IMR-90 (cell line): ENCODE data around the gene PTPRC. TPM values are rescaled to one million over a fixed set of nuclear protein-coding genes. Genes with fewer than 3 reads are reported as not detected.

Experiments used
- ATAC-seq: fragments of 200-7000 bp; cut with Tn5 transposase; 2 replicates; pipeline ENCODE4 v1.9.1; 2020; ENCODE audit warnings: low read depth, mild to moderate bottlenecking, moderate library complexity
- BruUV-seq: library from RNA; stranded (reverse); fragments of 400-500 nt; replicated peaks from 2 replicates; lab custom pipeline; 2021; lab: Mats Ljungman, UMichigan
- CTCF ChIA-PET: fragments of 300-600 bp; formaldehyde crosslinking; extraction: SDS; loops from one replicate; lab custom pipeline; 2021; ENCODE audit warnings: antibody characterized with exemption; lab: Yijun Ruan, JAX
- POLR2A ChIA-PET: fragments of 300-600 bp; sonication (Branson Sonifier 250); formaldehyde crosslinking; loops from one replicate; lab custom pipeline; 2022; ENCODE audit warnings: antibody characterized with exemption; ENCODE audit not compliant: unreplicated experiment; lab: Charles Lee
- DNase-seq: peaks from one replicate; pipeline ENCODE4 v3.0.0; 2013
- H2AFZ ChIP-seq: replicated peaks from 2 replicates; pipeline ENCODE3; 2013; ENCODE audit warnings: low read length, mild to moderate bottlenecking; ENCODE audit not compliant: poor library complexity
- H2AK5ac ChIP-seq: 2 replicates; pipeline ENCODE4 v1.6.1; 2013; ENCODE audit warnings: low read depth, low read length, inconsistent platforms
- H2AK9ac ChIP-seq: replicated peaks from 2 replicates; pipeline ENCODE3; 2013; ENCODE audit warnings: mild to moderate bottlenecking, low read depth, low read length, moderate library complexity; ENCODE audit not compliant: poor library complexity
- H2BK120ac ChIP-seq: 2 replicates; pipeline ENCODE4 v1.6.1; 2013; ENCODE audit warnings: low read depth, low read length, inconsistent platforms
- H2BK15ac ChIP-seq: 3 replicates; pipeline ENCODE4 v1.6.1; 2013; ENCODE audit warnings: low read depth, low read length, inconsistent platforms
- H2BK20ac ChIP-seq: 2 replicates; pipeline ENCODE4 v1.6.1; 2013; ENCODE audit warnings: low read depth, mild to moderate bottlenecking, inconsistent platforms, low read length, moderate library complexity
- H2BK5ac ChIP-seq: 2 replicates; pipeline ENCODE4 v1.6.1; 2013; ENCODE audit warnings: mild to moderate bottlenecking, low read depth, low read length, inconsistent platforms; ENCODE audit not compliant: poor library complexity, severe bottlenecking
- H3K14ac ChIP-seq: replicated peaks from 2 replicates; pipeline ENCODE4 v1.6.1; 2013; ENCODE audit warnings: low read depth, low read length, inconsistent platforms
- H3K18ac ChIP-seq: 2 replicates; pipeline ENCODE4 v1.6.1; 2013; ENCODE audit warnings: low read depth, low read length, control low read depth
- H3K23ac ChIP-seq: 2 replicates; pipeline ENCODE4 v1.6.1; 2013; ENCODE audit warnings: low read depth, low read length, inconsistent platforms
- H3K27ac ChIP-seq: 2 replicates; pipeline ENCODE4 v1.5.1; 2013; ENCODE audit warnings: mild to moderate bottlenecking, control low read depth, low read length; ENCODE audit not compliant: insufficient read depth
- H3K27me3 ChIP-seq: 2 replicates; pipeline ENCODE4 v1.6.1; 2013; ENCODE audit warnings: low read length; ENCODE audit not compliant: control insufficient read depth, insufficient read depth
- H3K36me3 ChIP-seq: 2 replicates; pipeline ENCODE4 v1.6.1; 2013; ENCODE audit warnings: low read length, mixed read lengths; ENCODE audit not compliant: control insufficient read depth, insufficient read depth
- H3K4ac ChIP-seq: 2 replicates; pipeline ENCODE4 v1.6.1; 2013; ENCODE audit warnings: low read depth, low read length, inconsistent platforms
- H3K4me1 ChIP-seq: 2 replicates; pipeline ENCODE4 v1.6.1; 2013; ENCODE audit warnings: low read length, mixed read lengths; ENCODE audit not compliant: control insufficient read depth, insufficient read depth
- H3K4me2 ChIP-seq: 2 replicates; pipeline ENCODE4 v1.6.1; 2013; ENCODE audit warnings: low read depth, mild to moderate bottlenecking, control low read depth, low read length, moderate library complexity
- H3K4me3 ChIP-seq: 2 replicates; pipeline ENCODE4 v1.5.1; 2013; ENCODE audit warnings: low read depth, mild to moderate bottlenecking, control low read depth, low read length, moderate library complexity; ENCODE audit not compliant: insufficient read depth
- H3K56ac ChIP-seq: 2 replicates; pipeline ENCODE4 v1.6.1; 2013; ENCODE audit warnings: low read length, inconsistent platforms; ENCODE audit not compliant: insufficient read depth; ENCODE audit errors: extremely low read depth
- H3K79me1 ChIP-seq, 2 experiments: 2 replicates each; pipeline ENCODE4 v1.6.1; 2013; ENCODE audit warnings: low read length in 2 of 2, inconsistent platforms in 1 of 2, low read depth in 1 of 2
- H3K9ac ChIP-seq: 2 replicates; pipeline ENCODE4 v1.6.1; 2013; ENCODE audit warnings: low read depth, low read length, control low read depth
- H3K9me1 ChIP-seq: 2 replicates; pipeline ENCODE4 v1.6.1; 2013; ENCODE audit warnings: low read length, inconsistent platforms; ENCODE audit not compliant: insufficient read depth
- H3K9me3 ChIP-seq: 2 replicates; pipeline ENCODE4 v1.6.1; 2013; ENCODE audit warnings: low read length; ENCODE audit not compliant: control insufficient read depth, insufficient read depth
- H4K20me1 ChIP-seq: 2 replicates; pipeline ENCODE4 v1.6.1; 2013; ENCODE audit warnings: low read length, inconsistent platforms; ENCODE audit not compliant: insufficient read depth
- H4K5ac ChIP-seq: 2 replicates; pipeline ENCODE4 v1.6.1; 2013; ENCODE audit warnings: mild to moderate bottlenecking, low read depth, low read length, control low read depth
- H4K8ac ChIP-seq, 2 experiments: 2 replicates each; pipeline ENCODE4 v1.6.1; 2013; ENCODE audit warnings: low read depth in 2 of 2, low read length in 2 of 2, control low read depth in 1 of 2, inconsistent platforms in 1 of 2
- H4K91ac ChIP-seq: 2 replicates; pipeline ENCODE4 v1.6.1; 2013; ENCODE audit warnings: low read depth, low read length, inconsistent platforms; ENCODE audit not compliant: insufficient read depth
- CEBPB ChIP-seq: IDR thresholded peaks from 2 replicates; pipeline ENCODE4 v1.6.1; 2012; ENCODE audit warnings: low read depth, low read length, improper control_type of control experiment
- CHD1 ChIP-seq: IDR thresholded peaks from 2 replicates; pipeline ENCODE4 v1.6.1; 2012; ENCODE audit warnings: low read depth, low read length, improper control_type of control experiment
- MAFK ChIP-seq: IDR thresholded peaks from 2 replicates; pipeline ENCODE4 v1.6.1; 2012; ENCODE audit warnings: low read depth, low read length, improper control_type of control experiment
- MAZ ChIP-seq: IDR thresholded peaks from 2 replicates; pipeline ENCODE4 v1.6.1; 2012; ENCODE audit warnings: low read depth, mild to moderate bottlenecking, low read length, improper control_type of control experiment, moderate library complexity, borderline replicate concordance
- RAD21 ChIP-seq: IDR thresholded peaks from 2 replicates; pipeline ENCODE4 v1.6.1; 2012; ENCODE audit warnings: low read length, improper control_type of control experiment
- RCOR1 ChIP-seq: IDR thresholded peaks from 2 replicates; pipeline ENCODE4 v1.6.1; 2012; ENCODE audit warnings: mild to moderate bottlenecking, low read length, improper control_type of control experiment; ENCODE audit not compliant: insufficient replicate concordance
- SMC3 ChIP-seq: fragments of 150-350 bp; IDR thresholded peaks from 2 replicates; pipeline ENCODE4 v1.6.1; 2016; ENCODE audit warnings: low read depth, mild to moderate bottlenecking, antibody characterized with exemption, low read length, moderate library complexity
- USF2 ChIP-seq: fragments of 150-350 bp; IDR thresholded peaks from 2 replicates; pipeline ENCODE4 v1.6.1; 2017; ENCODE audit warnings: mild to moderate bottlenecking, antibody characterized with exemption, low read length, low read depth
- WGBS, 2 experiments: methylation state at CpG; one replicate each; pipeline versions ENCODE4 v1.1.5 to v1.1.7; 2013; ENCODE audit warnings: missing lambda C conversion rate in 2 of 2; ENCODE audit not compliant: insufficient read length in 1 of 2; ENCODE audit errors: extremely low coverage in 2 of 2; 5-methylcytosine and 5-hydroxymethylcytosine counted together
- dilution Hi-C: fragments of 300-500 bp; cut with HindIII; formaldehyde crosslinking; loops from one replicate; pipeline ENCODE4 v1.14.3; 2018; ENCODE audit warnings: low sequenced_read_pairs; ENCODE audit not compliant: unreplicated experiment
- in situ Hi-C: fragments of 300-500 bp; cut with MboI; formaldehyde crosslinking; loops from 3 replicates; pipeline ENCODE4 v1.14.3; 2019; ENCODE audit warnings: low sequenced_read_pairs, inconsistent platforms, mixed read lengths
- intact Hi-C: fragments of 100-400 bp; cut with micrococcal nuclease; formaldehyde crosslinking; loops from 2 replicates; pipeline ENCODE4 v1.10.0; 2022
- polyA plus RNA-seq, 3 experiments: library from polyadenylated mRNA; depleted of rRNA; stranded (reverse); fragments of >200 nt; gene quantifications; 2 replicates each; pipeline ENCODE4 v1.2.3, GENCODE V29; 2012; ENCODE audit warnings: low replicate concordance in 1 of 3
- total RNA-seq: library from RNA; depleted of rRNA; stranded (reverse); fragments of >200 nt; gene quantifications from 2 replicates; pipeline ENCODE4 v1.2.3, GENCODE V29; 2012
- TF ChIP-seq, protein P1 (sequence below): fragments of 150-350 bp; IDR thresholded peaks from 2 replicates; pipeline ENCODE4 v1.6.1; 2016; ENCODE audit warnings: low read depth, mild to moderate bottlenecking, low read length, moderate library complexity, borderline replicate concordance

Gene PTPRC
- total and polyA plus RNA-seq, 2 of the 4 experiments (the other 2 are of a cell fraction): not detected

GRCh38 chr1:198595765-198596164 lies 43.1 kb upstream of the PTPRC start:
- H3K4me2 ChIP-seq: no peak overlapping the region
- in situ Hi-C loops: no loop called here
- no peak overlapping the region for H4K5ac ChIP-seq
- no peaks in the 10 kb centered on the region for H4K20me1 ChIP-seq
- H3K4ac ChIP-seq: no peak overlapping the region
- H3K9me3 ChIP-seq: no peaks in the 10 kb centered on the region
- H3K27ac ChIP-seq: no peak overlapping the region
- dilution Hi-C loops: no loop called here
- no peaks in the 10 kb centered on the region for H3K79me1 ChIP-seq
- ChIA-PET POLR2A (interaction anchor here (0.6 kb wide), 1 partner anchor 69 kb away, joined by 3 read pairs; no protein-coding TSS in a partner anchor), CTCF (no interaction called here)
- intact Hi-C loops: no loop called here
- H2AK9ac ChIP-seq: no peak overlapping the region
- H3K27me3 ChIP-seq: no peaks in the 10 kb centered on the region
- H3K9ac ChIP-seq: no peak overlapping the region
- no peak overlapping the region for H2BK20ac ChIP-seq
- no peak overlapping the region for H4K8ac ChIP-seq
- TF ChIP-seq RCOR1 (no peak), CEBPB (no peak), USF2 (no peak), RAD21 (no peak), CHD1 (no peak), MAFK (no peak), MAZ (no peak), SMC3 (no peak)
- TF ChIP-seq, protein P1, sequence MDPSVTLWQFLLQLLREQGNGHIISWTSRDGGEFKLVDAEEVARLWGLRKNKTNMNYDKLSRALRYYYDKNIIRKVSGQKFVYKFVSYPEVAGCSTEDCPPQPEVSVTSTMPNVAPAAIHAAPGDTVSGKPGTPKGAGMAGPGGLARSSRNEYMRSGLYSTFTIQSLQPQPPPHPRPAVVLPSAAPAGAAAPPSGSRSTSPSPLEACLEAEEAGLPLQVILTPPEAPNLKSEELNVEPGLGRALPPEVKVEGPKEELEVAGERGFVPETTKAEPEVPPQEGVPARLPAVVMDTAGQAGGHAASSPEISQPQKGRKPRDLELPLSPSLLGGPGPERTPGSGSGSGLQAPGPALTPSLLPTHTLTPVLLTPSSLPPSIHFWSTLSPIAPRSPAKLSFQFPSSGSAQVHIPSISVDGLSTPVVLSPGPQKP: no peak
- H3K9me1 ChIP-seq: no peaks in the 10 kb centered on the region
- DNase-seq (no peak), ATAC-seq (no peak)
- H3K36me3 ChIP-seq: no peaks in the 10 kb centered on the region
- H3K4me1 ChIP-seq: no peaks in the 10 kb centered on the region
- H3K18ac ChIP-seq: no peak overlapping the region
- no peak overlapping the region for H3K4me3 ChIP-seq
- H2BK5ac ChIP-seq: no peak overlapping the region
- no peak overlapping the region for H2AK5ac ChIP-seq
- H2AFZ ChIP-seq: no peak overlapping the region
- no peak overlapping the region for H3K14ac ChIP-seq
- H3K56ac ChIP-seq: no peak overlapping the region
- H2BK120ac ChIP-seq: no peak overlapping the region
- H3K23ac ChIP-seq: no peak overlapping the region
- no peak overlapping the region for H4K91ac ChIP-seq
- H2BK15ac ChIP-seq: no peak overlapping the region
- WGBS, 2 experiments: 100% methylated on average over 1 of the region's 2 CpGs; no CpG with 5 or more reads in 1 of the 2 experiments
- no TSS peak for BruUV-seq
